D341Med (cell line): ENCODE results near the gene JHY.
A peak's percentile ranks its signal among the peaks of the same experiment; 100 is the strongest.

Experiments
- DNase-seq: peaks from one replicate; pipeline ENCODE4 v3.0.0; 2012; ENCODE audit warnings: low spot score

Gene JHY

DNA sequence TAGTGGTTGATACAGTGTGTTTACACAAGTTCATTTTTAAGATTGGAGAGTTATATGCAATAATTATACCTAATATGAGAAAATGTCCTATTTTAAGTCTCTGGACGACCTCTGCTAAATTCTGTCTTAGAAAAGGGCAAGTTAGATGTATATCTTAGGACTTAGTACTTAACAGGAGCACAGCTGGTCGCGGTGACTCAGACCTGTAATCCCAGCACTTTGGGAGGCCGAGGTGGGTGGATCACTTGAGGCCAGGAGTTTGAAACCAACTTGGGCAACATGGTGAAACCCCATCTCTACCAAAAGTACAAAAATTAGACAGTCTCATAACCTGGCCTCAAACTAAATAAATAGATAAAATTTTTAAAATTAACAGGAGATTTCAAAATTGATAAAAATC lies 71.9 kb downstream of the JHY start:
- no peak for DNase-seq

DNA sequence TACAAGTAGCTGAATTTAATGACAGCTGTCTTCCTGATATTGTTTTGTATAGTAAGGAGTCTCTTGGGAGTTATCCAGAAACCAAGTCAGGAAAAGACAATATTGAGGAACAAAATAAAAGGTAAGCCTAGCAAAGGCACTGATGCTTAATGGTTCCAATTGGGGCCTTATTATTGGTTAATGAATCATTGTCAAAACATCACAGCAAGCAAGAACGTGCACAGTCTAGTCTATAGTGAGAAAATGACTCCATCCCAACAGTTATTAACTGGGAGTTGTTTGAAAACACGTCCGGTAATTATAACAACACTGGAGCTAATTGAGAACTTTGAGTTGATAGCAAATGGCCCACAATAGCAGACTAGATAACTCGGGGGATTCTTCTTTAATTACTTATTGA lies 81.4 kb downstream of the JHY start:
- DNase-seq = no peak

DNA sequence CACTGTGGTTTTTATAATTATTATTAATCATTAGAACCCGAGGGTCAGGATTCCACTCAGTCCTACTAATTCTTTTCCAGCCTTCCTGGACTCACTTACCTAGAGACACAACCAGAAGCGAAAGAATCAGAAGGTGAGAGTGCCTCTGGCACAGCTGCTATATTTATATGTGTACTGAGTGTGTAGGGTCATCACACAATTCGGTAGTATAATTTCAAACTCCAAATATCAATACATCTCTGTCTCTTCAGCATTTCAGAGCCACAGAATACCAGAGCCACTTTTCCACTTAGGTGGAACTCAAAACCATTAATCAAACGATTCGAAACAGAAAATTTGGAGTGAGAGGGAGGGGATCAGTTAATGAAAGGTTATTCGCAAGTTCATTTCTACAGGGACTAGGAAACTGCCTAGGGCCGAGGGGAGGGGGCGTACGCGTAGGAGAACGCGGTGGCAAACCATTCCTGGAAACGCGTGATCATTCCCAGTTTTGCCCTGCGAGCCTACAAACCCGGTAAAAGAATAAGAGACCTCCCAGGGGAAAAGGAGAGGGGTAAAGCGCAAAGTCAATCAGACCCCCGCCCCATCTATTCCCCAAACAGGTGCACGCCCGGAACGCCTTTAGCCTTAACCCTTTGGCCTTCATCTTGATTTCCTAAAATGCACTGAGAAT lies 93.6 kb downstream of the JHY start:
- DNase-seq = no peak

DNA sequence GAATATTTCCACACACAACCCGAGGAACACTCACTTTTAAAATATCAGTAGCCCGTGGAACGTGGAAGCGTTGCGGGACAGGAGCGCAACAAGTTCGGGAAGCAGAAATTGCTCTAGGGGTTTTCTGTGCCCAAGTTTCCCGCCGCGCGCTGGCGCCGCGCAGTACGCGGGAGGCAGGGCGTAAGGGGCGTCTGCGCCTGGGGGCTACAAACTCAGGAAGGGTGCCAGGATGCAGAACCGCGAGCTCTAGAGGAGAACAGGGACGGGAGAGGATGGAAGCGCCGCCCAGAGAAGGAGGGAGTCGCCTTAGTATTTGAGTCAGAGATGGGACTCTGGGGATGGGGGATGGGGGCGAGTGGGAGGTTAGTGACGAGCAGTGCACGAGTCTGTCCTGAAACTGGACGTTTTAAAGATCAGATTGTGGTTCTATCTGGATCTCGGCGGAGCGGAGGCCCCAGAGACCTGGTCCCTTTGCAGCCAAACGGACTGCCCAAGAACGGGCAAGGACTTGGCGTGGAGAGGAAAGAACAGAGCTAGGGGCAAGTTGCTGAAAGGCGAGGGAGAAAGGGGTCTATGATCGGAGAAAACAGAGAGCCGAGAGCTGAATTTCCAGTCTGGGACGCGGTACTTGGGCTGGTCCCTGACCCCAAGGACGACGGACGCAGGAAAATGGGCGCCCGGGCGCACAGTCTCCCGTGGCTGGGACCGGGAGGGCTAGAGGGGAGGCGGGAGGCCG lies 94.3 kb downstream of the JHY start:
- peak; percentile 29 for DNase-seq

DNA sequence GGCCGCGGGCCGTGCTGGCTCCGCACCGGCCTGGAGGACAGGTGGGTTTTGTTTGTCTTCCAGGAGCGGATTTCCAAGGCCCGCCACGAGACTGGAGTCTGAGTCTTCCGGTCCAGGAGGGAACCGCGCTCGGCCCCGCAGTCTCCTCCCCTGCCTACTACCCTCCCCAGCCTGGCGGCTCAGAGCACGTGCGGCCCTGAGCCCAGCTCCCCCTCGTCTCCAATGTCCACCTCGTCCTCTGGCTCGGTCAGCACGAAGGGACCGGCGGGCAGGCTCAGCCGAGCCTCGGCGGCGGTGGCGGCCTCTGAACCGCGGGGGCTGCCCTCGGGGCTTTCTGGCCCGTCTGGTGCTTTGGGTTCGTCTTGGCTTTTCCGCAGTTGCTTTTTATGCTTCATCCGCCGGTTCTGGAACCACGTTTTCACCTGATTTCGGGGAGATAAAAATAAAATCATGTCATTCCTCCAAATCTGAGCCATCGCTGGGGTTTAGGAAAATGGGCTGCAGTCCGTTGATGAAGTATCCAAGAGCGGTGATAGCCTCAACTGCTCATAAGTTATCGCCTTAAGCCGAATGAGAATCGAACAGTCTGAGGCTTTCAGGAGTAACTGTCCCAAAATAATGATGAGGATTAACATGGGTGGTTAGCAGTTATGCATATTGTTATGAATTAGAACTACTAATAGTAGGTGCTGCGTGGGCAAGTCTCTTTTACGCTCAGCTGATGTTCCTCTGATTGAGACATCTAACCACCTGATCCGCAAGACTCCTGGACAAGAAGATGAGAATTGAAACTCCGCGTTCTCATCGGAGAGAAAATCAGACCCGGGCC lies 95.1 kb downstream of the JHY start:
- peak; percentile 42 for DNase-seq

DNA sequence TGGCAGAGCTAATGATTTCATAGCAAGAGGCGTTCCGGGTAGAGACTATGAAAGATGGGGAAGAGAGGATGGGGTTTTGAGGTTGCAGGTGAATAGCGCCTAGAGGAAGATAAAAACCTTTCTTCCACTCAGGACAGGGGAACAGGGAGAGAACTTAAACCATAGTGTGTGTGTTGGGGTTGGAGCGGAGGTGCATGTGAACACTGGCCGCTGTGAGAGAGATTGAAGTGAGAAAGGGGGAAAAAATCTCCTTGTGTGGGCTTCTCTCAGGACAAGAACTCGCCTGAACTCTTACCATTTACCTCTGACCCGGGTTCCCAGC lies 95.7 kb downstream of the JHY start:
- no peak for DNase-seq

DNA sequence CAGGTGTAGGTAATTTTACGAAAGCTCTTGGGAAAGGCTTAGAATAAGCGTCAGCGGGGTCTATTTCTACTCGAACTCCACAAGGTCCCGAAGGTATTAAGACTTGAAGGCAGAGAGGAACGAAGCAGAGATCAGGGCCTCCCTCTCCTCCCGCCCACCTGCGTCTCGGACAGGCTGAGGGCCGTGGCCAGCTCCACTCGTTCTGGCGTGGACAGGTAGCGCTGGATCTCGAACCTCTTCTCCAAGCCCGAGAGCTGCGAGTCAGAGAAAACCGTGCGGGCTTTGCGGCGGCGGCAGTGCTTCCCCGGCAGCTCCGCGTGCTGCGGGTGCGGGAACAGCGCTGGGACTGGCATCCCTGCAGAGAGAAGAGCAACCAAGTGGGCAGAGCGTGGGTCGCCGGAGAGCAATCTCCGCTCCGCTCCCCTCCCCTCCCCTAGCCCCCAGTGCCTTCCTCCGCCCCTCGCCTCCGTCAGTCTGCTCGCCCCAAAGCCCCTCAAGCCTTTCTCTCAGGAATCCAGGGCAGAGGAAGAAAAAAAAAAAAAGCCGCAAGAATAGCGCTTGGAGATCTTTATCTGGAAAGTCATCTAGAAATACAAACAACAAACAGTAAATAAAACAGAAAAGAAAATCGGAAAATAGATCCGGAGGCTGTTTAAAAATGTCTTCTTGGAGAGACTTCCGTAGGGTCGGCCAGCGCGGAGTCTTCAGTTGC lies 96.7 kb downstream of the JHY start:
- DNase-seq = peak; percentile 48

DNA sequence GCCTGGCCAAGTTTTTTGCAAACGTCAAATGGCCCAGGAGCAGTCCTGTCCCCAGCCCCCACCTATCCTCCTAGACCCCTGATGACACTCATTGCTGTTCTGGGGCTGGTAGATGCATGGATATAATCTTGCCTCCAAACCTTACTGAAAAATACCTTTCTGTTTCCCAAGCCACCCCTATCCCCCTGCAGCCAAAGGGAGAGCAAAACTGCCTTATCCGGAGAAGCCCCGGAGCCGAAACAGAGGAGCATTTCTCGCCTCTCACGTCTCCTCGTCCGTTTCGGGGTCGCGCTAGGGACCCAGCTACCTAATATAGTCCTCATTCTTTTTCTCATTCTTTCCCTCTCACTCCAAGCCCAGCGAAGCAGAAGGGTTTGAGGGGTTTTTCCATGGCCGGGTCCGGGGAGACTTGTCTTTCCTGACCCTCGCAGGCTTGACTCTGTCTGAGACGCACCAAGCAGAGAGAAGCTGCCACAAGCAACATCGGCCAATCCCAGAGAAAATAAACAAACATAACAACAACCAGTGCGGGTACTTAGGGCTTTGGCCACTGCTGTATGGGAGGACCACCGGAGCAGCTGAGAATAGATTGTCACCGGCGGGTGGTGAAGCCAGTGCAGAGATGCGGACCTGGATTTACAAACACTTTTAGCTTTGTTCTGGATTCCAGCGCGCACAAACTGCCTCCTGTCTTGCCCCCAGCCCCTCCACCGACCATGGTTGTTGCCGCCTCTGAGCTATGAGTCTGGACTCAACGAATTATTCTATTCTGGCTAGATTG lies 97.4 kb downstream of the JHY start:
- DNase-seq = peak; percentile 32

DNA sequence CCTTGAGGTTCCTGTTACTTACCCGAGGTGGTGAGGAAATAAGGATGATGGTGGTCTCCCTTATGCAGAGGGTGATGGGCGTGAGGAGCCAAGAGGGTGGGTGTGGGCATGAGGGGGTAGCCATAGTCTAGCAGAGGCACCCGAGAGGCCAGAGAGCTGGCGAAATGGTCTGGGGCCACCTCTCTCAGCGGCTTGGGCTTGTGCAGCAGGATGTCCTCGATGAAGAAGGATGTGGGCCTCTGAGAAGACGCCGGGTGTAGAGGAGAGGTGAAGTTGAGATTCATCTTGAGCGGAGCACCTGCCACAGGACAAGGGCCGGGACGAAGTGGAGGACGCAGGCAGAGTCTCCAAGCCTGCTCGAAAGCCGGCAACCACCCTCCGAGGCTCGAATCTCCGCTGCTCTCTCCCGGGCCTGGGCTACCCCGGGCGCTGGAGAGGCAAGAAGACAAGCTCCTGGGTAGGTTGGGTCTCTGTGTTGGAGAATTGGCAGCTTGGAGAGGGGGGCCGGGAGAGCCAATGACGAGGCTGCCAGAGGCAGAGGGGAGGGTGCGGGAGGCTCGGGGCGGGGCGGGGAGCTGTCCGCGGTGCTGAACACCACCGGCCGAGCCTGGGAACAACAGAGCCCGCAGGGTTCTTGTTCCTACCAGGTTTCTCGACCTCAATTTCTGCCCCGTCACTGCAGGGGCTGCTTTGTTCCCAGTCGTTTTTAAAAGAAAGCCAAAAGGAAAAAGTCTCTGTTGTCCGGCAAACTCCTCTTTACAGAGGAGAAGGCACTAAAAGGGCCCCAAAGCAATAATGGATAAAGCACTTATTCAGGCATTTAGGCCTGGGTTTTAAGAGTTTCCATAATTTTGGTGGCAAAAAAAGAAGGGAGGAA lies 99.1 kb downstream of the JHY start, which contains the start of gene BSX:
BSX (minus strand) TSS at position 447 of the 877 bp plus-strand sequence; CDS start at position 284, 163 bp downstream.
- peak; percentile 53 for DNase-seq

DNA sequence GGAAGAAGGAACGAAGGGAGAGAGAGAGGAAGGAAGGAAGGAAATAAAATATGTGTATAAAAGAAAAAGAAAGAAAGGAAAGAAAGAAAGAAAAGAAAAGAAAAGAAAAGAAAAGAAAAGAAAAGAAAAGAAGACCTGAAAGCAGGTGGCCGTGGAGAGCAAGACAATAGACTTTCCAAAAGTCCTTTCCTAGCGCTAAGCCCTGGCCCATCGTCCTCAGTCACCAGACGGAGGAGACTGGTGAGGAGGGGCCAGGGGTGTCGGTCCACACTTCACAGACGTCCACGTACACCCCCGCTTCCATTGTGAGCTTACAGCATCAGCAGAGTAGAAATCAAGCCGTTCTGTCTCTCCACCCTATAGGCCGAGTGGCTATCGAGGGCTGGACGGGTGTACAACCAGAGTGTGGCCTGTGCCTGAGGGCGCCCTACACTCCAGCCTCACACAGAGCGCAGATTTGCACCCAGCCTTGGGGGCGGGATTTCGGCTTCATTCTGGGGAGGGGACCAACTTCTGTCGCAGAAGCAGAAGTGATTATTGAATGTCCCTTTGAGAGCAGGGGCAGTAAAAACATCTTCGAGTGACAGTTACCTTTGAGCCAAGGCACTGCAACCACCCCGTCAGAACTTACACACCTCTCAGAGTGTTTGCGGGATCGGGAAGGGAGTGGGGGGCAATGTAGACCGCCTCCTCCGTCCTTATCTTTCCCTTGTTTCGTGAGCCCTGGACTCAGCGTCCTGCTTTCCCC lies 101.1 kb downstream of the JHY start:
- DNase-seq = no peak

DNA sequence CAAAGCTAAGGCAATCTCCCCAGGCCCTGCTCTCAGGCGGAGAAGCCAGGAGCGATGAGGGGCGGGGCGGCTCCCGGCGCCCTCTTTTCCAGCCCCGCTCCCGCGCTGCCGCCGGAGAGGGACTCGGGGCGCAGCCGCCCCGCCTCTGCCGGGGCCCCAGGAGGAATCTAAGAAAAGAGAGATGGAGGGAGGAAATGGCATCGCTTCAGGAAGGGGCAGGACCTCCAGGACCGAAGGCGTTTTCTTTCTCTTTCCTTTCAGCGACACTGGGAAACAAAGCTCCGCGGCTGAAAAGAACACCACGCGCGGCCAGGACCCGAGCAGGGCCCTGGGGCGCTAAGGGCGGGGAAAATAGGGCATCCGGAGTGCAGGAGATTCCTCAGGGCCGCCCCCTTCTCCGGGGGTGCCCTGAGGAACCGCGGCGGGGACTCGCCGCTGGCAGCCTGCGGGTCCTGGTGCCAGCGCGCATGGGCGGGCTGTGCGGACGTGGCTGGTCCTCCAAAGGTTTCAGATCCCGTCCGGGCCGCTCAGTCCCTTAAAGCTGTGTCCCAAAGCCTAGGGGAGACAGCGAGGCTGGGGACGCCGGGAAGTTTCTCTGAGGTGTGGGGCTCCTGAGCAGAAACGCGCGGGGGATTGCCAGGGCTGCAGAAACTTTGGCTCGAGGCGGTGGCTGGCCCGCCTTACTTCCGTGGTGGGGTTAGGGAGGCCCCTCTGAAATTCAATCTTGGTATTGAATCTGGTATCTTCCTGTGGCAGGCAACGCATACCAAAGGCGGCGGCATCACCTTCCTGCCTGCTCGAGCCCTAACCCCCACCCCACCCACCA lies 101.8 kb downstream of the JHY start:
- DNase-seq = peak; percentile 55

DNA sequence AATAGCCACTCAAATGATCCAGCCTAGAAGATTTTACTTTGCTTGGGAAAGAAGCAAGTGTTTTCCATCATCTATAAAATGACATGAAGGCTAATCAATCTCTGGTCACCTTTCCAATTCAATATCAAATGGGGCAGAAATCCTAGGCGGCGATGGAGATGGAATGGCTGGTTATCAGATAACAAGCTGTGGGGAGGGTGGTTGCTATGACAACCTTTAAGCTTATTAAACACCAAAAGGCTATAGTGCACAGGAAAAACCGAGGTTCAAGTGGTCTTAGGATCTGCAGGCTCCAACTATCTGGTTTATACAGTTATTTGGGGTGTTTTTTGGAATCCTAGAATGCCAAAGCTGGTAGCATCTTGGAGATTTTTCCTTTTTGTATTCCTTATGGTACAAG lies 113.0 kb downstream of the JHY start:
- no peak for DNase-seq

DNA sequence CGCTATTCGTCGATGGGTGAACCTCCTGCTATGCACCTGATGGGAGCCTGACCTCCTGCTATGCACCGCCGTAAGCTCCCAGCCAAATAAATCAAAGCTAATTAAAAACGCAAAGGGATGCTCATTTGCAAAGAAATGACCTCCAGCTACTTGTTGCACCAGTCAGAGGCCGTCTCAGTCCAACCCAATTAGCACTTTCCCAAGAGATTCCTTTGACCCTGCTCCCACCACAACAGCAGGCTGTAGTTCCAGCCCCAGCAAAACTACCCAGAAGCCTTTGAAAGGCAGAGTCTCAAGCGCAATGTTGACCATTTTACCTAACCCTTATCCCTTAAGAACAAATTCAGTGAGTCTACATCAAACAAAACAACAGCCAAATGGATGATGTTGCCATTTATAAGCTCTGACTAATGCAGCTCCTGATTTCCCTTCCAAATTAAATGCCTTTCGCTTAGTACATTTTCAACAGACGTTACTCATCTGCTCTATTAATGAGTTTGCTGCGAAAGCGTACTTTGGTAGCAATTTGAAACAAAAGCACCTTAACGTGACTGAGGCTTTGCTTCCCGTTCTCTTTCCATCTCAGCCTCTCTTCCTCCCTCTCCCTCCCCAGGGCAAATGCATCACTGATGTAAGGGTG lies 116.3 kb downstream of the JHY start:
- no peak for DNase-seq

DNA sequence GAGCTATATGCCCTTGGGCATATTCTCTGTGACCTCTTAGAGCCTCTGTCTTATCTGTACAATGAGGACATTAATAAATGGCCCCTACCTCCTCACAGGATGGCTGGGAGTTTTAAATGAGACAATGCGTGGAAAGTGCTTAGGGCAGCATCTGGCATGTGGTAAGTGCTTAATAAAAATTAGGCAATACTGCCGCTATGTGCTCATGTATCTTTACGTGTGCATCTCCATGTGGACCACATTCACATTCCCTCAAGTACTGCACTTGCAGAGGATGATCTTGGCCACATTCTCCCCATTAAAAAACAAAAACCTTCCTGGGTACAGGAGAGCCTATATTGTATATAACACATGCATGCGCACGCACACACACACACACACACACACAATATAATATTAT lies 118.2 kb downstream of the JHY start:
- no peak for DNase-seq

DNA sequence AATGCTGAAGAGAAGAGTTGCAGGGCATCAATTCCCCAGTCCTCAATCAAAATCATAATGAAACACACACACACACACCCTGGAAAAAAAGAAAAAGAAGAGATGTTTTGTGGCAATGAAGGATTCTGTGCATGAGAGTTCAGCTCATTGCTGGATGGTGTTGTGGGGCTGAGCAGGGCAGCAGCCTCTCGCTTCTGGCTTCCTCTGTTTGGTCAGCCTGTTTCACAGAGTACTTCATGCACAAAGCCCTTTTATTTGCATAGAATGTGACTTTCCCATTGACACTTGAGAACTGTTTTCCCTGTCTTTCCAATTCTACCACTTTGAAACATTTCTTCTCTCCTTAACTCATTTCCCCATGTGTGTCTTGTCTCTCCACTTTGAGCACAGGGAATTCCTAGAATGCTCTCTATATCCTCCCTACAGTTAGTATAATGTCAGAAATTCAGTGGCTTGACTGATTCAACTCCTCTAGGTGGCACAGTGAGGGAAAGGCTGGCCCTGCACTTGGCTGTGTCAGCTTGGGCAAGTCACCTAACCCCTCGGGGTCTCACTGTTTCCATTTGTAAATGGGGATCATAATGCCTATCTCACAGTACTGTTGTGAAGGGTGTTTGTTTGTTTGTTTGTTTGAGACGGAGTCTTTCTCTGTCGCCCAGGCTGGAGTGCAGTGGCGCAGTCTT lies 124.4 kb downstream of the JHY start:
- DNase-seq = no peak
